Loucy (cell line): ENCODE data around the gene NCLN.

Source experiments
- H2AFZ ChIP-seq: fragments of 200-600 bp; sonication (generic); 2 replicates; pipeline ENCODE4 v1.6.0; 2016; ENCODE audit warnings: antibody characterized with exemption, mild to moderate bottlenecking, low read length, moderate library complexity
- H3F3A ChIP-seq: fragments of 200-600 bp; 2 replicates; pipeline ENCODE4 v1.6.0; 2016; ENCODE audit warnings: antibody characterized with exemption, low read depth, mild to moderate bottlenecking
- H3K27me3 ChIP-seq: fragments of 200-600 bp; sonication (generic); 2 replicates; pipeline ENCODE4 v1.6.1; 2014; ENCODE audit warnings: low read length, mild to moderate bottlenecking; ENCODE audit not compliant: insufficient read depth, poor library complexity, severe bottlenecking
- H3K36me3 ChIP-seq: fragments of 200-600 bp; sonication (generic); 2 replicates; pipeline ENCODE4 v1.6.1; 2016; ENCODE audit warnings: low read length; ENCODE audit not compliant: insufficient read depth
- H3K4me1 ChIP-seq: fragments of 200-600 bp; sonication (generic); 2 replicates; pipeline ENCODE4 v1.5.1; 2014; ENCODE audit warnings: low read length, mild to moderate bottlenecking; ENCODE audit not compliant: insufficient read depth, poor library complexity, severe bottlenecking
- H3K4me2 ChIP-seq: fragments of 200-600 bp; sonication (generic); 2 replicates; pipeline ENCODE4 v1.6.0; 2014; ENCODE audit warnings: antibody characterized with exemption, low read length, low read depth, mild to moderate bottlenecking; ENCODE audit not compliant: poor library complexity, severe bottlenecking
- H3K4me3 ChIP-seq: fragments of 200-600 bp; sonication (generic); 2 replicates; pipeline ENCODE4 v1.5.1; 2014; ENCODE audit warnings: low read length, mild to moderate bottlenecking, mixed read lengths; ENCODE audit not compliant: poor library complexity, severe bottlenecking
- H3K79me2 ChIP-seq: fragments of 200-600 bp; sonication (generic); 2 replicates; pipeline ENCODE4 v1.6.1; 2014; ENCODE audit warnings: low read length; ENCODE audit not compliant: insufficient read depth
- H3K9ac ChIP-seq: fragments of 200-600 bp; sonication (generic); 2 replicates; pipeline ENCODE4 v1.6.0; 2014; ENCODE audit warnings: mild to moderate bottlenecking, low read depth, low read length, moderate library complexity; ENCODE audit not compliant: poor library complexity, severe bottlenecking
- H3K9me2 ChIP-seq: fragments of 200-600 bp; sonication (generic); replicated peaks from 2 replicates; pipeline ENCODE4 v1.6.1; 2016; ENCODE audit warnings: low read depth, low read length, mixed read lengths
- H3K9me3 ChIP-seq: fragments of 200-600 bp; sonication (generic); 2 replicates; pipeline ENCODE4 v1.6.1; 2014; ENCODE audit warnings: mild to moderate bottlenecking, antibody characterized with exemption, low read length, low read depth; ENCODE audit not compliant: insufficient read depth
- H4K20me1 ChIP-seq: fragments of 200-600 bp; sonication (generic); 2 replicates; pipeline ENCODE4 v1.6.0; 2014; ENCODE audit warnings: antibody characterized with exemption, low read length, mild to moderate bottlenecking; ENCODE audit not compliant: insufficient read depth, poor library complexity, severe bottlenecking
- CTCF ChIP-seq: fragments of 200-600 bp; sonication (generic); conservative IDR thresholded peaks from 2 replicates; pipeline ENCODE4 v1.5.1; 2014; ENCODE audit warnings: mild to moderate bottlenecking, antibody characterized with exemption, low read length
- EZH2phosphoT487 ChIP-seq: fragments of 200-600 bp; IDR thresholded peaks from 2 replicates; pipeline ENCODE4 v1.6.1; 2018; ENCODE audit warnings: antibody characterized with exemption, mild to moderate bottlenecking, moderate library complexity, borderline replicate concordance

The NCLN gene

GRCh38 chr19:3225169-3225485 lies 39.4 kb downstream of the NCLN start:
- no peaks in the 10 kb centered on the region for H3K4me1 ChIP-seq
- H3K4me2 ChIP-seq, result no peak overlapping the region
- H3K27me3 ChIP-seq, result no peaks in the 10 kb centered on the region
- no peaks in the 10 kb centered on the region for H3K9me2 ChIP-seq
- H3K9me3 ChIP-seq, result no peaks in the 10 kb centered on the region
- no peak overlapping the region for H3K4me3 ChIP-seq
- no peak overlapping the region for H3K9ac ChIP-seq
- TF ChIP-seq CTCF, result no peak
- TF ChIP-seq EZH2phosphoT487, result no peak
- H3F3A ChIP-seq, result no peaks in the 10 kb centered on the region
- no peak overlapping the region for H2AFZ ChIP-seq
- H4K20me1 ChIP-seq, result no peaks in the 10 kb centered on the region
- H3K79me2 ChIP-seq, result no peaks in the 10 kb centered on the region
- H3K36me3 ChIP-seq, result no peaks in the 10 kb centered on the region

- Histone ChIP-seq H3K4me3 (no peak overlapping the region), H3K79me2 (no peaks in the 10 kb centered on the region), H3K9me2 (no peaks in the 10 kb centered on the region), H2AFZ (no peak overlapping the region), H3K9me3 (no peaks in the 10 kb centered on the region), H3K27me3 (no peaks in the 10 kb centered on the region), H3K9ac (no peak overlapping the region), H3K36me3 (no peaks in the 10 kb centered on the region), H3F3A (no peaks in the 10 kb centered on the region), H3K4me2 (no peak overlapping the region), H3K4me1 (no peaks in the 10 kb centered on the region), H4K20me1 (no peaks in the 10 kb centered on the region)
- TF ChIP-seq EZH2phosphoT487, result no peak
- TF ChIP-seq CTCF, result no peak
These were observed 40.0 kb downstream of the NCLN start for GRCh38 chr19:3225677-3226093.

- Histone ChIP-seq H3K9me3 (no peaks in the 10 kb centered on the region), H2AFZ (no peak overlapping the region), H3K27me3 (no peaks in the 10 kb centered on the region), H3K4me2 (no peak overlapping the region), H3K4me3 (no peak overlapping the region), H3K9ac (no peak overlapping the region), H3F3A (no peaks in the 10 kb centered on the region), H4K20me1 (no peaks in the 10 kb centered on the region), H3K36me3 (no peaks in the 10 kb centered on the region), H3K4me1 (no peaks in the 10 kb centered on the region), H3K9me2 (no peaks in the 10 kb centered on the region), H3K79me2 (no peaks in the 10 kb centered on the region)
- no peak for TF ChIP-seq CTCF
- TF ChIP-seq EZH2phosphoT487, result no peak
These were observed 41.4 kb downstream of the NCLN start for GRCh38 chr19:3227054-3227626.
